Astrocyte of the spinal cord (primary cell): ENCODE measurements around the gene SNX24.

Source experiments
- DNase-seq: peaks from one replicate; pipeline ENCODE4 v3.0.0; 2011; ENCODE audit warnings: low read depth, low spot score
- H3K4me3 ChIP-seq: 2 replicates; pipeline ENCODE4 v1.5.1; 2011; ENCODE audit warnings: low read depth, mild to moderate bottlenecking, low read length, moderate library complexity
- in situ Hi-C: cut with HindIII; loops from 2 replicates; pipeline ENCODE4 v1.10.0; 2017; ENCODE audit warnings: low sequenced_read_pairs
- TF ChIP-seq, protein P1 (sequence below): IDR thresholded peaks from 2 replicates; pipeline ENCODE4 v1.5.1; 2012; ENCODE audit warnings: low read depth, mild to moderate bottlenecking, low read length, inconsistent platforms

Gene SNX24

DNA sequence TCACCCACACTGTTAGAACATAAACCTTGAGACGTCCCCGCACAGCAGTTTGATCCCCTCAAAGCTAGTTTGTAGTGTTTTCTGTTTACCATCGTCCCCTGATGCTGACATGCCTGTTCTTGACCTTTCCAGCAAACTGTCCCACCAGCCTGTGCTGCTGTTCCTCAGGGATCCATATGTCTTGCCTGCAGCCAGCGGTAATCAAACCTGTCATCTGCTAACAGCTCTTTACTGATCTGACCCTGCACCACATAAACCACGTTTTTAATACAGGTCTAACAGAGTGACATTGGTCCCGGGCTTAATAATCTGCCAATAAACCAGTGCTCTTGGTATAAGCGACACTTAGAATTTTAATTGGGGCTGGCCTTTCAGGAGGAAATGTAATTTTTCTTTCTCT lies 156.4 kb downstream of the SNX24 start:
- no peak overlapping the region for H3K4me3 ChIP-seq
- in situ Hi-C loops: no loop called here
- no peak for DNase-seq
- TF ChIP-seq, protein P1, sequence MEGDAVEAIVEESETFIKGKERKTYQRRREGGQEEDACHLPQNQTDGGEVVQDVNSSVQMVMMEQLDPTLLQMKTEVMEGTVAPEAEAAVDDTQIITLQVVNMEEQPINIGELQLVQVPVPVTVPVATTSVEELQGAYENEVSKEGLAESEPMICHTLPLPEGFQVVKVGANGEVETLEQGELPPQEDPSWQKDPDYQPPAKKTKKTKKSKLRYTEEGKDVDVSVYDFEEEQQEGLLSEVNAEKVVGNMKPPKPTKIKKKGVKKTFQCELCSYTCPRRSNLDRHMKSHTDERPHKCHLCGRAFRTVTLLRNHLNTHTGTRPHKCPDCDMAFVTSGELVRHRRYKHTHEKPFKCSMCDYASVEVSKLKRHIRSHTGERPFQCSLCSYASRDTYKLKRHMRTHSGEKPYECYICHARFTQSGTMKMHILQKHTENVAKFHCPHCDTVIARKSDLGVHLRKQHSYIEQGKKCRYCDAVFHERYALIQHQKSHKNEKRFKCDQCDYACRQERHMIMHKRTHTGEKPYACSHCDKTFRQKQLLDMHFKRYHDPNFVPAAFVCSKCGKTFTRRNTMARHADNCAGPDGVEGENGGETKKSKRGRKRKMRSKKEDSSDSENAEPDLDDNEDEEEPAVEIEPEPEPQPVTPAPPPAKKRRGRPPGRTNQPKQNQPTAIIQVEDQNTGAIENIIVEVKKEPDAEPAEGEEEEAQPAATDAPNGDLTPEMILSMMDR: no peak

DNA sequence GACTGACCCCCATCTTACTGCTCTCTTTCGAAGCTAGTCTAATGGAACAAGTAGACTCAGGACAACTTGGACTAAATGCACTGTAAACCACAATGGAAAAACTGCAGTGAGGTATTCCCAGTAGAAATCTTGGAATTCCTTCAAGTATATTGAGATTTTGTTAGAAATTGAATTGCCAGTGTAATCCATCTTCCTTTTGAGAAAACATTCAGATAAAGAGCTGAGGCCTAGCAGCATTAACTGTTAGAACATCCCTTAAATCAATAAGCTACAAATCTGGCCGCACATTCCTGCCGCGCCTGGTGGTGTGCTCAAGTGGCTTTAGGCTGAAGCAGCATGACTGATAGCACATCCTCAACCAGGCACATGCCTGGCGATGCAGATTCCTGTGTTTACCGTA lies 161.8 kb downstream of the SNX24 start:
- peak; percentile 9 for DNase-seq
- TF ChIP-seq, protein P1: no peak
- in situ Hi-C loops: no loop called here
- no peak overlapping the region for H3K4me3 ChIP-seq

DNA sequence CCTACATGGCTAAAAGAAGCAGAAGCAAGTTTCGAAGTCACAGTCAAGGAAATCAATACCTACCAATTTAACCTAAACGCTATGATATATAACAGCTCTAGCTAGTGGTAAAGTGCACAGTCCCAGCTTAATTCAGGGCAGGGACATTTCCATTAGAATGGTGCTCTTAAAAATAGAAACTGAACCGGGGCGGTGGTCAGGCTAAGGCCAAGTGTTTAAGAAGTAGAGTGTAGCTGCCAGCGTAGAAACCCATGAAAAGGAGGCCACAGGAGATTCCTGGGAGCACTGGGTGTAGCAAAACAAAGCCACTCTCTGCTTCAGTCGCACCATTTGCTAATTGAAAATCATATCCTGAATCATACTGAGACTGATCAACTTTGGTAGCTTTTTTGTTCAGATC lies 162.3 kb downstream of the SNX24 start:
- TF ChIP-seq, protein P1: no peak
- H3K4me3 ChIP-seq: no peak overlapping the region
- no peak for DNase-seq
- in situ Hi-C loops: no loop called here

DNA sequence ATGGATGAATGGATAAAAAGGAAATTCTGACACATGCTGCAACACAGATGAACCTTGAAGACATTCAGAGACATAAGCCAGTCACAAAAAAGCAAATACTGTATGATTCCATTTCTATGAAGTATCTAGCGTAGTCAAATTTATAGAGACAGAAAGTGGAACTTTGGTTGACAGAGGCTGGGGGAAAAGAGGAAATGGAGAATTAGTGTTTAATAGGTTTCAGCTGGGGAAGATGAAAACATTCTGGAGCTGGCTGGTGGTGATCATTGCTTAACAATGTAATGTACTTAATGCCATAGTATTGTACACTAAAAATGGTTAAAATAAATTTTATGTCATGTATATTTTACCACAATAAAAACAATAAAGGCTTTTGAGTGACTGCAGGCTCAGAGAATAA lies 166.9 kb downstream of the SNX24 start:
- TF ChIP-seq, protein P1: no peak
- in situ Hi-C loops: no loop called here
- H3K4me3 ChIP-seq: no peak overlapping the region
- no peak for DNase-seq

DNA sequence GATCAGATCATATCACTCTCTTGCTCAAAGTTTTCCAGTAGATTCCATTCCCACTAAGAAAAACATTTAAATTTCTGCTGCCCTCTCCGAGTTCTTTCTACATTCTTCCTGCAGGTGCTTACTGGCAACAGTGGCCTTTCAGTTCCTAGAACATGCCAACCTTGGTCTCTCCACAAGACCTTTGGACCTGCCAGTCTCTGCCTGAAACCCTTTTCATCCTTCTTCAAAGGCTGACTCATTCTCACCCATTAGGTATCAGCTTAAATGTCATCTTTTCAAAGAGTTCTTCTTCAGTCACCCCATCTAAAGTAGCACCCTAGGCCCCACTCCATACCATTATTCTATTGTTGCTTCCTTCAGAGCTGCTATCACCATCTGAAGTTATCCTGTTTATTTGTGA lies 169.3 kb downstream of the SNX24 start:
- TF ChIP-seq, protein P1: no peak
- no peak overlapping the region for H3K4me3 ChIP-seq
- in situ Hi-C loops: no loop called here
- no peak for DNase-seq

DNA sequence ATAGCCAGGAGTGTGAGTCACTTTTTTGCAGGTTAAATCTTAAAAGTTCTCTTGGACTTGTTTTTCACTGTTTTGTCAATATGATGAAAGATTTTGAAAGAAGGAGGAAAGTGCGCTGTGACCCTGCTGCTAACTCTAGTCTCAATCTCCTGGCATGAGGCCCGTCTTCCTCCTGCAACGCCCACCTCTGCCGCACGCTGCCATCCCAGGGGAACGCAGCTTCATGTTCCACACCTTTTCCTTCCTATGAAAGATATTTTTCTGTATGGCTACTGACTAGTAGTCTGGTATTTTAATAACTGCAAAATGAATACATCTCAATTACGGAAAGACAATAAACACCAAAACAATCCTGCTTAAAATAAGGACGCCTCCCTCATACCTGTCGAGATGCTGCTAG lies 182.8 kb downstream of the SNX24 start:
- TF ChIP-seq, protein P1: no peak
- in situ Hi-C loops: no loop called here
- no peak for DNase-seq
- H3K4me3 ChIP-seq: no peak overlapping the region

DNA sequence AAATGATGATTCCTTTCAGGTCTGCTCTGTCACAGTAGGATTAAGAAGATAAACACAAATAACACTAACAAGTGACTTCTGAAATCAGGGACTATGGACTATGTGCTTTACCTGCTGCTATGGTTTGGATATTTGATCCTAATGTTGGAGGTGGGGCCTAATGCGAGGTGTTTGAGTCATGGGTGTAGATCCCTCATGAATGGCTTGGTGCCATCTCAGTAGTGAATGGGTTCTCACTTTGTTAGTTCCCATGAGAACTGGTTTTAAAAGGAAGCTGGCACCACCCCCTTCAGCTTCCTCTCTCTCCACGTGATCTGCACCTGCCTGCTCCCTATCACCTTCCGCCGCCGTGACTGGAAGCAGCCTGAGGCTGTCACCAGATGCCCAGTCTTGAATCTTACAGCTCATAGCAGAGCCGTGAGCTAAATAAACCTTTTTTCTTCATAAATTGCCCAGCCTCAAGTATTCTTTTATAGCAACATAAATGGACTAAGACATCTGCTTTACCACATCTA lies 187.8 kb downstream of the SNX24 start:
- in situ Hi-C loops: no loop called here
- no peak overlapping the region for H3K4me3 ChIP-seq
- DNase-seq: no peak
- TF ChIP-seq, protein P1: no peak
